Endothelial cell of umbilical vein (primary cell): ENCODE measurements around the gene ANXA9. TPM values are rescaled to one million over a fixed set of nuclear protein-coding genes. Genes with fewer than 3 reads are reported as not detected.

Experiments
- BruUV-seq: library from RNA; stranded (reverse); fragments of 400-500 nt; replicated peaks from 2 replicates; lab custom pipeline; 2021; lab: Mats Ljungman, UMichigan
- CTCF ChIA-PET: fragments of 300-600, 350-600 bp; sonication (Branson Sonifier 250); formaldehyde crosslinking; loops from one replicate; lab custom pipeline; 2021; ENCODE audit warnings: antibody characterized with exemption, inconsistent platforms; lab: Charles Lee
- POLR2A ChIA-PET: fragments of 300-600, 350-600 bp; sonication (Branson Sonifier 250); formaldehyde crosslinking; loops from one replicate; lab custom pipeline; 2021; ENCODE audit warnings: antibody characterized with exemption, inconsistent platforms; lab: Charles Lee
- DNase-seq: peaks from one replicate; pipeline ENCODE4 v3.0.0-alpha.2; 2011; ENCODE audit warnings: low read depth, low spot score
- FAIRE-seq: peaks from 2 replicates; lab custom pipeline; 2011; peaks lifted over from hg19 to GRCh38; lab: Jason Lieb, UNC
- H2AFZ ChIP-seq: 2 replicates; pipeline ENCODE4 v1.6.0; 2012; ENCODE audit warnings: low read depth, low read length, control low read depth, inconsistent platforms
- H3K27ac ChIP-seq: 2 replicates; pipeline ENCODE4 v1.5.1; 2011; ENCODE audit warnings: low read depth, mild to moderate bottlenecking, control low read depth, low read length, moderate library complexity; ENCODE audit not compliant: insufficient read depth
- H3K27me3 ChIP-seq, 2 experiments: 2 replicates each; pipeline versions ENCODE4 v1.6.0 to v1.6.1; 2011; ENCODE audit warnings: low read length in 2 of 2, mixed read lengths in 1 of 2; ENCODE audit not compliant: control insufficient read depth in 2 of 2, insufficient read depth in 2 of 2
- H3K36me3 ChIP-seq, 2 experiments: 2 replicates in 1 of 2; 3 replicates in 1 of 2; pipeline ENCODE4 v1.5.1; 2011; ENCODE audit warnings: low read length in 2 of 2, mild to moderate bottlenecking in 1 of 2, moderate library complexity in 1 of 2; ENCODE audit not compliant: control insufficient read depth in 2 of 2, insufficient read depth in 2 of 2; ENCODE audit errors: extremely low read depth in 1 of 2
- H3K4me1 ChIP-seq: 3 replicates; pipeline ENCODE4 v1.5.1; 2011; ENCODE audit warnings: mild to moderate bottlenecking, low read length; ENCODE audit not compliant: control insufficient read depth, insufficient read depth; ENCODE audit errors: extremely low read depth
- H3K4me2 ChIP-seq: 2 replicates; pipeline ENCODE4 v1.6.1; 2011; ENCODE audit warnings: low read length, control low read depth, mixed read lengths; ENCODE audit not compliant: insufficient read depth
- H3K4me3 ChIP-seq, 3 experiments: fragments of 200-600 bp in 1 of 3; sonication (generic), shearing (Covaris generic) in 1 of 3; replicated peaks in 1 of 3; 2 replicates each; pipeline ENCODE4 v1.5.1; 2011 to 2016; ENCODE audit warnings: control low read depth in 3 of 3, low read length in 3 of 3, mild to moderate bottlenecking in 2 of 3, inconsistent platforms in 1 of 3, low read depth in 1 of 3, moderate library complexity in 1 of 3; ENCODE audit not compliant: insufficient read depth in 1 of 3
- H3K79me2 ChIP-seq: 2 replicates; pipeline ENCODE4 v1.6.0; 2012; ENCODE audit warnings: low read length, inconsistent platforms; ENCODE audit not compliant: control insufficient read depth, insufficient read depth
- H3K9ac ChIP-seq: replicated peaks from 2 replicates; pipeline ENCODE3; 2011; ENCODE audit warnings: low read length, control low read depth; ENCODE audit not compliant: insufficient read depth; ENCODE audit errors: extremely low read depth
- H3K9me1 ChIP-seq: replicated peaks from 3 replicates; pipeline ENCODE4 v1.6.0; 2011; ENCODE audit warnings: mild to moderate bottlenecking, low read length; ENCODE audit not compliant: control insufficient read depth, insufficient read depth; ENCODE audit errors: extremely low read depth
- H3K9me3 ChIP-seq: replicated peaks from 2 replicates; pipeline ENCODE4 v1.5.1; 2012; ENCODE audit warnings: low read length, inconsistent platforms; ENCODE audit not compliant: control insufficient read depth, insufficient read depth
- H4K20me1 ChIP-seq: replicated peaks from 2 replicates; pipeline ENCODE3; 2011; ENCODE audit warnings: mild to moderate bottlenecking, low read length; ENCODE audit not compliant: control insufficient read depth, insufficient read depth; ENCODE audit errors: extremely low read depth
- EZH2 ChIP-seq: IDR thresholded peaks from 2 replicates; pipeline ENCODE4 v1.6.1; 2012; ENCODE audit warnings: borderline replicate concordance, low read depth, mild to moderate bottlenecking, moderate library complexity, low read length, inconsistent platforms; ENCODE audit not compliant: severe bottlenecking
- FOS ChIP-seq: IDR thresholded peaks from 2 replicates; pipeline ENCODE4 v1.6.1; 2011; ENCODE audit warnings: mild to moderate bottlenecking, low read length, moderate library complexity, borderline replicate concordance; ENCODE audit not compliant: insufficient read depth
- GATA2 ChIP-seq: IDR thresholded peaks from 2 replicates; pipeline ENCODE4 v1.7.0; 2011; ENCODE audit warnings: low read depth, mild to moderate bottlenecking, moderate library complexity, mixed read lengths, low read length; ENCODE audit not compliant: insufficient read length, insufficient read depth
- JUN ChIP-seq: IDR thresholded peaks from 2 replicates; pipeline ENCODE4 v1.6.1; 2011; ENCODE audit warnings: borderline replicate concordance, low read depth; ENCODE audit not compliant: insufficient read length, insufficient read depth
- MYC ChIP-seq: IDR thresholded peaks from one replicate; pipeline ENCODE4 v1.6.1; 2011; ENCODE audit warnings: mild to moderate bottlenecking, low read depth, low read length
- POLR2A ChIP-seq: IDR thresholded peaks from 2 replicates; pipeline ENCODE4 v1.6.1; 2012; ENCODE audit warnings: low read depth, mild to moderate bottlenecking, control low read depth, low read length
- POLR2AphosphoS5 ChIP-seq: IDR thresholded peaks from 2 replicates; pipeline ENCODE4 v1.6.1; 2012; ENCODE audit warnings: low read depth, mild to moderate bottlenecking, control low read depth, low read length, moderate library complexity; ENCODE audit not compliant: insufficient read depth
- dilution Hi-C: fragments of 300-500 bp; cut with MboI; formaldehyde crosslinking; loops from one replicate; pipeline ENCODE4 v1.15.0; 2019; ENCODE audit warnings: low sequenced_read_pairs; ENCODE audit not compliant: extremely low pct_ligation_motif_present
- intact Hi-C: fragments of 100-400 bp; cut with micrococcal nuclease; formaldehyde crosslinking; loops from one replicate; pipeline ENCODE4 v1.10.0; 2022
- polyA plus RNA-seq, 4 experiments: library from polyadenylated mRNA; depleted of rRNA in 3 of 4; stranded (reverse) in 3 of 4; unstranded in 1 of 4; fragments of >200 nt; gene quantifications; 2 replicates each; pipeline versions ENCODE4 v1.2.1 to v1.2.3, GENCODE V29; 2011 to 2012; ENCODE audit warnings: missing spikeins in 1 of 4
- total RNA-seq: library from RNA; stranded (reverse); gene quantifications from 2 replicates; pipeline ENCODE4 v1.2.3, GENCODE V29; 2021
- TF ChIP-seq, protein P1 (sequence below): IDR thresholded peaks from 2 replicates; pipeline ENCODE4 v1.6.1; 2011; ENCODE audit not compliant: insufficient read depth, insufficient read length
- TF ChIP-seq, protein P2 (sequence below), 2 donors: IDR thresholded peaks; 1 replicate in 1 of 2; 2 replicates in 1 of 2; pipeline ENCODE4 v1.5.1; 2011; ENCODE audit warnings: low read length in 2 of 2, mild to moderate bottlenecking in 2 of 2, moderate library complexity in 2 of 2, control low read depth in 1 of 2, inconsistent platforms in 1 of 2, low read depth in 1 of 2; ENCODE audit not compliant: insufficient read depth in 1 of 2; ENCODE audit errors: extremely low read depth in 1 of 2

The ANXA9 gene
- total and polyA plus RNA-seq, 2 donors (not counting 3 experiments of a cell fraction or from before 2014, with no cell fraction given) = not detected

DNA sequence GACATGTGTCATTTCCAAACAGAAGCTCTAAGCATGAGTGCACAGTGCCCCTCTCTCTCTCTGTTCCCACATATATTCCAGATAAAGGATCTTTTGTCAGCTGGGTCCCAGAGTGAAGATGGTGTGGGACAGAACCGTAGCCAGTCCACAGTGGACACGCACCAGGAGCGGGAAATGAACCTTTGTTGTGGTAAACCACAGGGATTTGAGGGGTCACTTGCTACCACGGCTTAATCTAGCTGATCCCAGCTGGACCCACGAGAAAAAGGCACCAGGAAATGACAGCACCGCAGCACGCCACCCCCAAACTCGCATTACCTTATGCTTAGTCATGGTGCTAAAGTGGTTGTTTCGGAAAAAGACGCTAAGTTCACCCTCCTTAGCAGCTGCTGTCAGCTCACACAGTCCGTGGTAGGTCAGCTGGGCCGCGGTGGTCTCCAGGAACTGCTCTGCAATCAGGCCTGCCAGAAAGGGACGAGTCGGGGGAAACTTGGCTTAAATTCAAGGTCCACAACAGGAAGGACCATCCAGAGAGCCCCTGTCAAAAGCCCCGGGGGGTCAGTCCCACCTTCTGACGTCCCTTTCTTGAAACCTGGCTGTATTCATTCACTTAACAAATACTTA, 17.1 kb downstream of the ANXA9 start:
- Histone ChIP-seq H3K27ac (peak overlapping the region; percentile 89), H3K9ac (peak overlapping the region; percentile 63), H3K79me2 (no peaks in the 10 kb centered on the region), H2AFZ (peak overlapping the region; percentile 39), H3K27me3 (no peaks in the 10 kb centered on the region), H3K9me1 (no peaks in the 10 kb centered on the region), H3K4me3 (no peak overlapping the region), H3K9me3 (no peaks in the 10 kb centered on the region), H3K36me3 (peaks cover 0 to 11% of the 10 kb centered on the region in 2 experiments), H3K4me1 (peaks cover 11% of the 10 kb centered on the region), H4K20me1 (no peaks in the 10 kb centered on the region), H3K4me2 (peak overlapping the region; percentile 45)
- no TSS peak for BruUV-seq
- TF ChIP-seq EZH2 = no peak
- TF ChIP-seq MYC = no peak
- TF ChIP-seq GATA2 = no peak
- peak; percentile 41 for TF ChIP-seq JUN
- no peak for TF ChIP-seq POLR2A
- TF ChIP-seq, protein P1, sequence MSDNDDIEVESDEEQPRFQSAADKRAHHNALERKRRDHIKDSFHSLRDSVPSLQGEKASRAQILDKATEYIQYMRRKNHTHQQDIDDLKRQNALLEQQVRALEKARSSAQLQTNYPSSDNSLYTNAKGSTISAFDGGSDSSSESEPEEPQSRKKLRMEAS = peak; percentile 4
- TF ChIP-seq, protein P2, sequence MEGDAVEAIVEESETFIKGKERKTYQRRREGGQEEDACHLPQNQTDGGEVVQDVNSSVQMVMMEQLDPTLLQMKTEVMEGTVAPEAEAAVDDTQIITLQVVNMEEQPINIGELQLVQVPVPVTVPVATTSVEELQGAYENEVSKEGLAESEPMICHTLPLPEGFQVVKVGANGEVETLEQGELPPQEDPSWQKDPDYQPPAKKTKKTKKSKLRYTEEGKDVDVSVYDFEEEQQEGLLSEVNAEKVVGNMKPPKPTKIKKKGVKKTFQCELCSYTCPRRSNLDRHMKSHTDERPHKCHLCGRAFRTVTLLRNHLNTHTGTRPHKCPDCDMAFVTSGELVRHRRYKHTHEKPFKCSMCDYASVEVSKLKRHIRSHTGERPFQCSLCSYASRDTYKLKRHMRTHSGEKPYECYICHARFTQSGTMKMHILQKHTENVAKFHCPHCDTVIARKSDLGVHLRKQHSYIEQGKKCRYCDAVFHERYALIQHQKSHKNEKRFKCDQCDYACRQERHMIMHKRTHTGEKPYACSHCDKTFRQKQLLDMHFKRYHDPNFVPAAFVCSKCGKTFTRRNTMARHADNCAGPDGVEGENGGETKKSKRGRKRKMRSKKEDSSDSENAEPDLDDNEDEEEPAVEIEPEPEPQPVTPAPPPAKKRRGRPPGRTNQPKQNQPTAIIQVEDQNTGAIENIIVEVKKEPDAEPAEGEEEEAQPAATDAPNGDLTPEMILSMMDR (IDR thresholded peaks at IDR 0.05; ENCODE audit: extremely low read depth in 1 of 2, insufficient read depth in 1 of 2, low read depth in 1 of 2, low read length in 2 of 2) = no peak
- no peak for TF ChIP-seq FOS
- TF ChIP-seq POLR2AphosphoS5 = peak; percentile 55
- ChIA-PET POLR2A (no interaction called here), CTCF (interaction anchor here (0.8 to 12.3 kb wide), 4 partner anchors 7 to 49 kb away, joined by 3 to 278 read pairs (median 66); partner anchors contain the start of genes ANXA9, C1orf56, CERS2 and MINDY1)
- intact Hi-C loops (no loop called here), dilution Hi-C loops (no loop called here)
- DNase-seq (peak; percentile 46), FAIRE-seq (peak; percentile 85)
